GM08714 (cell line): ENCODE results near the gene UPF2.
"Not testable (repeated sequence)": the region's sequence is repeated elsewhere in the genome, so short reads cannot be mapped to it uniquely, and the experiment has no call there.

Experiments
- H3K4me3 ChIP-seq: fragments of 200-500 bp; sonication (Bioruptor generic); 2 replicates; pipeline ENCODE4 v1.5.1; 2014; ENCODE audit warnings: mild to moderate bottlenecking, low read length, inconsistent platforms
- ZNF274 ChIP-seq: IDR thresholded peaks from 2 replicates; pipeline ENCODE4 v1.6.1; 2012; ENCODE audit warnings: mild to moderate bottlenecking, low read depth, low read length

UPF2 gene

GRCh38 chr10:11894381-11895107 is 148.1 kb downstream of the UPF2 start:
- no peak overlapping the region for H3K4me3 ChIP-seq
- no peak for TF ChIP-seq ZNF274

- no peak for TF ChIP-seq ZNF274
- H3K4me3 ChIP-seq: no peak overlapping the region
These were observed 148.8 kb downstream of the UPF2 start for GRCh38 chr10:11893749-11894278.

GRCh38 chr10:11891776-11892486 is 150.7 kb downstream of the UPF2 start:
- TF ChIP-seq ZNF274: no peak
- H3K4me3 ChIP-seq: no peak overlapping the region

- not testable (repeated sequence) for H3K4me3 ChIP-seq
These were observed 153.3 kb downstream of the UPF2 start for GRCh38 chr10:11889263-11889662.

GRCh38 chr10:11887381-11888227 is 155.0 kb downstream of the UPF2 start:
- H3K4me3 ChIP-seq: no peak overlapping the region
- TF ChIP-seq ZNF274: no peak

- H3K4me3 ChIP-seq: no peak overlapping the region
- no peak for TF ChIP-seq ZNF274
These were observed 155.8 kb downstream of the UPF2 start for GRCh38 chr10:11886851-11887250.

- TF ChIP-seq ZNF274: no peak
- no peak overlapping the region for H3K4me3 ChIP-seq
These were observed 156.5 kb downstream of the UPF2 start for GRCh38 chr10:11886138-11886474.

- TF ChIP-seq ZNF274: no peak
- H3K4me3 ChIP-seq: no peak overlapping the region
These were observed 157.0 kb downstream of the UPF2 start for GRCh38 chr10:11885437-11886137.

- H3K4me3 ChIP-seq: no peak overlapping the region
- no peak for TF ChIP-seq ZNF274
These were observed 157.7 kb downstream of the UPF2 start for GRCh38 chr10:11884706-11885423.

GRCh38 chr10:11882646-11883375 is 159.8 kb downstream of the UPF2 start:
- H3K4me3 ChIP-seq: no peak overlapping the region
- TF ChIP-seq ZNF274: no peak

- H3K4me3 ChIP-seq: no peak overlapping the region
These were observed 160.9 kb downstream of the UPF2 start for GRCh38 chr10:11881477-11882417.

GRCh38 chr10:11881030-11881476 is 161.6 kb downstream of the UPF2 start:
- no peak overlapping the region for H3K4me3 ChIP-seq
- no peak for TF ChIP-seq ZNF274

More at GRCh38 chr10:11881477-11882417, 160.9 kb downstream of the UPF2 start:
- no peak for TF ChIP-seq ZNF274
